ENCODE measurements around the gene GPD2.

- TF ChIP-seq POLR2AphosphoS5 (IDR thresholded peaks at IDR 0.05; ENCODE audit: borderline replicate concordance, low read depth, low read length) = no peak
- TF ChIP-seq EZH2 (IDR thresholded peaks at IDR 0.05) = no peak
These were observed 165.8 kb downstream of the GPD2 start for GRCh38 chr2:156601855-156602551.
